Activated T-cell treated with anti-CD3 and anti-CD28 coated beads, Interleukin-2, amount 50 U/mL, for 1 hour (primary cell): ENCODE data around the gene AGK.
A peak's percentile ranks its signal among the peaks of the same experiment; 100 is the strongest.

Experiments
- DNase-seq: peaks from one replicate; pipeline ENCODE4 v3.0.0-alpha.2; 2020

The AGK gene, protein sequence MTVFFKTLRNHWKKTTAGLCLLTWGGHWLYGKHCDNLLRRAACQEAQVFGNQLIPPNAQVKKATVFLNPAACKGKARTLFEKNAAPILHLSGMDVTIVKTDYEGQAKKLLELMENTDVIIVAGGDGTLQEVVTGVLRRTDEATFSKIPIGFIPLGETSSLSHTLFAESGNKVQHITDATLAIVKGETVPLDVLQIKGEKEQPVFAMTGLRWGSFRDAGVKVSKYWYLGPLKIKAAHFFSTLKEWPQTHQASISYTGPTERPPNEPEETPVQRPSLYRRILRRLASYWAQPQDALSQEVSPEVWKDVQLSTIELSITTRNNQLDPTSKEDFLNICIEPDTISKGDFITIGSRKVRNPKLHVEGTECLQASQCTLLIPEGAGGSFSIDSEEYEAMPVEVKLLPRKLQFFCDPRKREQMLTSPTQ

DNA sequence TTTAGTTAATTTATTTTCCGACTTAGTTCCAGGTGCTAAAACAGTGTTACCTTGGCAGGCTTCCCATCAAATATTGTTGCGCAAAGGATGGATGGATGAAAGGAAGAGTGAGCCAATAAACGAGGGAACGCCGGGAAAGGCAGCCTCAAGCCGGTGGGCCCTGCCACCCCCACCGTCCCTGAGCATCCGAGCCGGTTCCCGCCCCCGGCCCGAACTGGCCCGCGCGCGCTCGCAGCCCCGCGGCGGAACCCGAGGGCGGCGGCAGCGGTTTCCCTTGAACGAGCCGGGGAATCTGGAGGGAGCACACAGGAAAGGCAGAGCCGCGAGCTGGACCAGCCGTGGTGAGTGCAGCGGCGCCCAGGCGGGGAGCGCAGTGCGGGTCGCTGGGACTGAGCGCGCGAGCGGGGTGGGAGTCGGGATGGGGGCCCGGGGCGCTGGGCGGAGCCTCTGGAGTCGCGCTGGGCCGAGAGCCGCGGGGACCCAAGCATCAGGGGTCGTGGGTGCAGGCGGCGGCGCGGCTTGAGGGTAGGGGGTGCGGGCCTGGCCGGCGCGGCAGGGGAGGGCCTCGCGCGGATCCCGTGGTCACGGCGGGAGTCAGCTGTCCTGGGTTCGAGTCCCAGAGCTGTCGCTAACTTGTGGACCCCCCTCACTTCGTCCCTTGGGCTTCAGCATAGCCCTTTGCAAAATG is at the start of gene AGK:
Gene AGK (plus strand): TSS at position 317 of the 688 bp plus-strand sequence. CDS start 4,057 bp downstream, outside the sequence.
- peak; percentile 79 for DNase-seq

DNA sequence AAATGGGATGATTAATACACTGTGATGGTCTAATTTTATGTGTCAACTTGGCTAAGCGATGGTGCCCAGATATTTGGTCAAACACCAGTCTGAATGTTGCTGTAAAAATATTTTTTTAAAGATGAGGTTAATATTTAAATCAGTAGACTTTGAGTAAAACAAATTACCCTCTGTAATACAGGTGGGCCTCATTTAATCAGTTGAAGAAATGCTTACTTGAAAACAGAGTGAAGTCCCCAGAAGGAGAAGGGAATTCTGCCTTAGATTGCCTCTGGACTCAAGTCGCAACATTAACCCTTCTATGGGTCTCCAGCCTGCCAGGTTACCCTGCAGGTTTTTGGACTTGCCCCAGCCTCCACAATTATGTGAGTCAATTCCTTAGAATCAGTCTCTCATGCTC is 49.8 kb upstream of the AGK start:
- no peak for DNase-seq

DNA sequence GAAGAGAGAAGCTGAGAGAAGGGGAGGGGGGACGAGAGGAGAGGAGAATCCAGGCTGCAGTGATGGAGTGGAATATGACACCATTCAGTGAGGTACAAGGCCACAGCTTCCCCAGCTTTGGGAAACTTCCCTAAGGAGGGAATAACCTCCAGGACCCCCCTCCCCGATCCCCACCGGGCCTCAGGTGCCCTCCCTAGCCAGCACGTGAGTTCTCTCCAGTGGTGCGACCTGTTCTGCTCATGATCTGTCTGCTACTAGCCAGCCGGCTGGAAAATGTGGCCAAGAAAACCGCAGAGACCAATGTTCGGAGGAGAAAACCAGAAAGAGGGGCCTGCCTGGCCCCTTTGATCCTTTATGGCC is 39.9 kb upstream of the AGK start:
- no peak for DNase-seq

DNA sequence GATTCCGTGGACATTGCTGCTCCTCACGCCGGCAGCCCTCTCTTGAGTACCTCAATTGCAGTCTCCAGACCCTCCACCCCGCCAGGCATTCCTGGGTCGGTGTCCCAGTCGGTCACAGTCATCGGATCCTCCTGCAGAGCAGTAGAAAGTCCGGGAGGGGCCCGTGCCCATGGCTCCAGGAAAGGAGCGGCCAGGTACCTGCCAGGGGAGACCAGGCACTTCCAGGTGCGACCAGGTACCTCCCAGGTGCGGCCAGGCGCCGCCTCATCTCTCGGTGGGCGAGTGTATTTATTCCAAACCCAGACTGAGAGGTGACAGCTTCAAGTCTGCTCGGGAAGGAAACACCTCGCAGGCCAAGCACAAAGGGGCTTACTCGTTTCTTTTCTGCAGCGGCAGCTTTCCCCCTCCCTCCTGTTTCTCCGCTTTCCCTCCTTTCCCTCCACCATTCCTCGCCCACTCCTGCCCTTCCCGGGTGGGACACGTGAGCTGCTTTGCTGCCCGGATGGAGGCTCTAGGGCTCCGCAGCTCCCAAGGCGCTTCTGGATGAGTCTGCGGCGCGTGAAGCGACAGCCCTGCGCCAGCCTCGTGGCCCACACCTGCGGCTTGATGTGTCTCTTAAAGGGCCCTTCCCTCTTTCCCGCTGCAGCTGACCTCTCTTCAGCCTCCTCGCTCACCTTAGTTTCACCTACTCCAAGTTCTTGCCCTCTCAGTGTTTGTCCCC is 39.4 kb upstream of the AGK start:
- no peak for DNase-seq

DNA sequence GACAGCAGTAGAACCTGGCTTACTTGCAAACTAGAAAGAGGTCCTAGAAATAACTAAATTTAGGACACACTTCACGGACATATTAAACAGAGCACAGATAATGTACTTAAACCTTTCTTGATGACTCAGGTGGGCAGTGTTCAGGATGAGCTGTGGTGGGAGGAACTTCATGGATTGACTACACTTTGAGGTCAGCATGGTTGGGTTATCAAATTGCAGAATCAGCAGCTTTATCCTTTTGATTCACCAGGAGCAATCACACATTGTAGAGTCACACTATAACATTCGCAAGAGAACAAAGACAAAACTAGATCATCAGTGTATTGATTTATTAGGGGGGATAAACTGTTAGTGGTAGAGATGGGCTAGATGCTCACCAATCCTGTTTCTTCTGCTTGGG is 38.6 kb upstream of the AGK start:
- DNase-seq = no peak

DNA sequence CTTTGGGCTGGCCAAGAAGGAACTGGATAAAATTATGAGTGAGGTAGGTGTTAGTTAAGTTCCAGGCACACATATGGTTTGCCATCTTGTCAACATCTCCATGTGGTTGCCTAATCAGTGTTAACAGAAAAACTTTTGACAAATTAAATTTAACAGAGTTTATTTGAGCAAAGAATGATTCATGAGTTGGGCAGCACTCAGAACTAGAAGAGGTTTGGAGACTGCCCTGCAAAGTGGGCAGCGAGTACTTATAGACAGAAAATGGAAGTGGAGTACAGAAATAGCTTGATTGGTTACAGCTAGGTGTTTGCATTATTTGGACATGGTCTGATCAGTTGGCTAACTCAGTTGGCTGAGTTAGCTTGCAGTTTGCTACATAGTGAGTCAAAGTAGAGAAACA is 37.5 kb upstream of the AGK start:
- no peak for DNase-seq

DNA sequence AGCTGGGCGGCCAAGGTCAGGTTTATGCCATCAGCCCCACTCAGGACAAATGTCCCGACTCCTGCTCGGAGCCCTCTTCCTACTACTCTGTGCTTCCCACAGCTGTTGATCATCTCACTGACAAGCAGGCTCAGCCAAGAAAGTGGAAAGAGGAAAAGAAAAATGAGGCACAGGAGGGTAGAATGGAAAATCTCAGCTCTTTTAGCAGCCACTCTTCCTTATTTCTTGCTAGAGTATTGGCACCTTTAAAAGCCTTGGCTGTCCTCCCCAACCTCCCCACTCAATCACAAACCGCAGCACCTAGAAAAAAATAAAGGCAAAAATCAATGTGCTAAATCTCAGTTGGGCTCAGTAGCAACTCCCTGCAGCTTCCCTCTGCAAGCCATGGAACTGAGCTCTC is 35.3 kb upstream of the AGK start:
- DNase-seq = no peak

DNA sequence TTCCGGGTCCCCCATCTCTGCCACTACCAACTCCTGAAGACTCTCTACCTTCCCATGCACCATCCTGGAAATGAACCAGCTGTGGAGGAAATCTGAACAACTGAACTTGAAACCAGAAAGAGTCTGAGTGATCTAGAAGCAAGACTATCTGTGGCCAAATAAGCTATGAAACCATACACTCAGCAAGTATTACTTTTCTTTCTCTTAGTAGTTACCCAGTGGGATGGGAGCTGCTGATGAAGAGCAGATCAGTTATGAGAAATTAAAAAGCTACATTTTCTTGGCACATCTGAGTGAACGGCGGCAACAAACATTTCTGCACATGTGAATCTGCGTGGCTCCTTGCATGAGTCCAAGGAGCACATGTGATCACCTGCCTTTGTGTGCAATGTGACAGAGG is 31.6 kb upstream of the AGK start:
- DNase-seq = no peak

DNA sequence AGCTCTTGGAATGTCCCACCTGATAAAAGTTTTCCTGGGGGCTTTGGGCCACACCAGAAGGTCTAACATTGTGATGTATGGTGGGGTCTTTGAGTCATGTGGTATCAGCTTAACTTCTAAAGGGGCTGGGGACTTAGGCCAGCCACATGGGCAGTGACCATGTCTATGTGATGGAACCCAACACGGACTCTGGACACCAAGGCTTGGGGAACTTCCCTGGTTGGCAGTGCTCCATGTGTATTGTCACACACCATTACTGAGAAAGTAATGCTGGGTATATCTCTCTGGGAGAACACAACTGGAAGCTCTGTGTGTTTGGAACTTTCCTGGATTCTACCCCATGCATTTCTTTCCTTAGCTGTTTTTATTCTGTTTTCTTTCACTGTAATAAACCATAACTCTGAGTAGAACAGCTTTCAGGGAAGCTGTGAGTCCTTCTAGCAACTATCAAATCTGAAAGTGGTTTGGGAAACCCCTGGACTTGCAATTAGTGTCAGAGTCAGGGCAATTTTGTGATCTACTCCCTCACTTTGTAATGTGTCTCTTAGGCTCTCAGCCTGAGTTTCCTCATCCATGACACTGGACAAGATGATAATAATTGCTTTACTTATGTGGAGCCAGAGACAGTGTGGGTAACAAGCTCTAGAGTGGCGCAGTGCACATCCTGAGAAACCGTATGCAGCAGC is 28.4 kb upstream of the AGK start:
- DNase-seq = no peak

DNA sequence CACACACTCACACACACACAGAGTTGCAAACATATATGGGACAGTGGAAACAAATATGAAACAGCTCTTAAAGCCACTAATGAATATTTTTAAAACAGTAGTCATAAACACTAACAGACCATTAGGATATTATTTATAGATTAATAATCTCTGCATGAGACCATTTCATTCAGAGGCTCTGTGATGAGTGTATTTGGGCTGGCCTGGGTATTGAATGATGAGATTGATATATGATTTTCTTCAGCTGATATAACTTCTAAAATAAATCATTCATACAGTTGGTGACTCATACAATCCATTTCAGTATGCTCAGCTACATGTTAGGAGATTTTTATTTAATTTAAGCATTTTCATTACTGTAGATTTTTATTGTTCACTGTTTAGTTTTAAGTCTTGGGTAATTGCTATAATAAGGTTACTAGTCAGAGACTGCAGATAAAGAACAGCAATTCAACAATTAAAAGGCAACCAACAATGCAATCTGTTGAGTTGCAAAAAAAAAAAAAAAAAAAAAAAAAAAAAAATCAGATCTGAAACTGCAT is 25.2 kb upstream of the AGK start:
- DNase-seq = no peak

DNA sequence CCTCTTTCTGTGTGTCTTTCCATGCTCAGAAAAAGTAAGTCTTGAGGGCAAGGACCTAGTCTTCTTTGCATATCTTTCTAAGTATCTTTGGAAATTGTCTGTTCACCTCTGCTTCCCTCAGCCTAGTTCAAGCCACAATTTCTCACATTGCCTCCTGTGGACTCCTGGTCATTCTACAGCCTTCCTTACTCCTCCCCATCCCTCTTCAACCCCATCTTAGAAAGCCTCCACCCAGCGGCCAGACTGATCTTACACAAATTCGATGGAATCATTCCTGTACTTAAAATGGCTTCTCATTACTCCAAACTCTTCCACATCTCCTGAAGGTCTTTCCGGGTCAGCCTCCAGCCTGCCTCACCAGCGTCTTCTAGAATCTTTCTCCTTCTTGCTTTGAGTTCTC is 24.1 kb upstream of the AGK start:
- DNase-seq = no peak

DNA sequence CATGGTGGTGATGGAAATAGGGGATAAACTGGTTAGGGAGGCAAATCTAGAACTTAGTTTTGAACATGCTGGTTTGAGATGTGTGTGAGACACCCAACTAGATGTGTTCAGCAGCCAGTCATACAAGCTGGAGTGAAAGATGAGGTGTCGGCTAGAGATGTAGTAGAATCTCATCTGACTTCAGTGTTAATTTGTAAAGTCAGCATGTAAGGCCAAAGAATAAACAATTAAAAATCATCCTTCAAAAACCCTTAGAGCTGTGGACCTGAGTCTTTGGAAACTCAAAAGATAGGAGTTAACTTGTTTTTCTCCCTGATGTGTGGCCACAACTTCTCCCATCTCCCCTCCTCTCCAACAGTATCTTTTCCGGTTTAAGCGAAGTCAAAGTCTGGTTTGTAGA is 22.8 kb upstream of the AGK start:
- no peak for DNase-seq

DNA sequence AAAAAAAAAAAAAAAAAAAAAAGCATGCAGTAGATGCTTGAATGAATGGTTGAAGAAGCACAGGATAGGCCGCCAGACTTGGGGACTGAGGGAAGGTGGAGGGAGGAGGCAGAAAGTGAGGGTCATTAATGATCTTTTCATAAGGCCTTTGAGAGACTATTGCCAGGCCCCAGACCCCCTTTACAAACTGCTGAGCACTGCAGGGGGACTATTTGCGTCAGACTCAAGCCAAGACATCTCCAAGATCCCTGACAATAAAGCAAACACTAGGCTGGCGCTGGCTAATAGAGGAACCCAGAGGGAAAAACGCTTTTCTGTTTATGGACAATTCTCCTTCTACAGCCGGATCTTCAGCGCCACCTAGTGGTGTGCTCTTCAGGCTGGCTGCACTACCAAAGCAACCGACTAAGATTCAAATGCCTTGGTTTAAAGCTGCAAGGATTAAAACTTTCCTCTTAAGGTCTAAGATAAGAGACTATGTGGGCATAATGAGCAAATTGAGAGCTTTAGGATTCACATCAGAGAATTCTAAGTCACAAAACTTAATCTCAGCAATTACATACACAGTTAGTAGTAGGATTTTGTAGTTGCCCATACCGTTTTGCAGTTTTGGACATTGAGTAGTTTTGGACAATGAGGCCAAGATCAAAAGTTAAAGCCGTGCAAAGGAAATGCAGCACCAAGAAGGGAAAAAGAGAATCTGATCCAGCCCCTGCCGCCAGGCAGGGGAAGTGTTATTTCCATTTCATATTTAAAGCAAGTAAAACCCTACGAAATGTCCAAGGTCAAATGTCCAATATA is 17.9 kb upstream of the AGK start:
- peak; percentile 56 for DNase-seq

DNA sequence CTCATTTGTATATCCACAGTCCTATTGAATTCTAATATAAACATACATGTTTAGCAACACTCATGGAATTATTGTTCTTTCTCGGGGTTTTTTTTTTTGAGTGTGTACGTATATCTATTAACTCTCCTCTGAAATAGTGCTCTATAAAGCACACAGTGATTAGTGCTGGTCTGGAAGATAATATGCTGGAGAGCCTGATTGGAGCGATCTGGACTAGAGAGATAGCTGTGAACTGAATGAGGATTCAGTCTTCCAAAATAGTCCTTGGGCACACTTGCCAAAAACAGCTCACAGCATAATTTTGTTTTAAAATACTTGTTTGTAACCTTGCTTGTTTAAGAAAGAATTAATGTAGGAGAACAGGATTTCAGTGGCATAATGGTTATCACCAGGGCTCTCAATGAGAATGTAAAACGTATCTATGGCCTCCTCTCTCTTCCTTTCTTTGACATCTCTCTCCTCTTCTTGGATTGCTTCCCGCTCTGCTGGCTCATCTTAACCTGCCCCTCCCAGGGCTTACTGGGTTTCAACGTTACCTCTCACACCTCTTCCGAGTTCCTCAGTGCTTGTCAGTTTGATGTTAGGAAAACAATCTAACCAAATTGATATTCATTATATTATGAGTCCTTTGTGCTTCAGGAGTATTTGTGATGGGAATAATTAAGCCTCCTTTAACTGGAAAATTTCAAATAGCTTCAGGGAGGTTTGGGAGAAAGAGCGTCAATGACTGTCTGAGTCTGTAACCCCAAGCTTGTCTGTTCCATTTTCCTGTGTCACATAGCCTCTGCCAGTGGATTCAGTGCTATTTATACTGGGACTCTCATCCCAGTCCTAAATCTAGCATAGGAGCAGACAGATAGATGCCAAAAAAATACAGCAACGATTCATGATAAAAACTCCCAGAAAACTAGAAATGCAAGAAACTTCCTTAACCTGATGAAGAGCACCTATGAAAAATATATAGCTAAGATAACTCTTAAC is 16.2 kb upstream of the AGK start:
- no peak for DNase-seq

DNA sequence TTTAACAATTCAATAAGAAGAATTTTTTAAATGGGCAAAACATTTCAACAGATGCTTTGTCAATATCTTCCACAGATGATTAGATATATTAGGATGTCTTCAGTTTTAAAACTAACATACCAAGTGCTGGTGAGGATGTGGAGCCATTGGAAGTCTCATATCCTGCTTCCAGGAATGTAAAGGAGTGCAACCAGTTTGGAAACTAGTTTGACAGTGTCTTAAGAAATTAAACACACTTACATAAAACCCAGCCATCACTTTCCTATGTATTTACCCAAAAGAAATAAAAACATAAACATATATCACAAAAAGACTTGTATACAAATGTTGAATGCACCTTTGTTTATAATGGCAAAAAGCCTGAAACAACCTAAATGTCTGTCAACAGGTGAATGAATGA is 13.3 kb upstream of the AGK start:
- DNase-seq = no peak

DNA sequence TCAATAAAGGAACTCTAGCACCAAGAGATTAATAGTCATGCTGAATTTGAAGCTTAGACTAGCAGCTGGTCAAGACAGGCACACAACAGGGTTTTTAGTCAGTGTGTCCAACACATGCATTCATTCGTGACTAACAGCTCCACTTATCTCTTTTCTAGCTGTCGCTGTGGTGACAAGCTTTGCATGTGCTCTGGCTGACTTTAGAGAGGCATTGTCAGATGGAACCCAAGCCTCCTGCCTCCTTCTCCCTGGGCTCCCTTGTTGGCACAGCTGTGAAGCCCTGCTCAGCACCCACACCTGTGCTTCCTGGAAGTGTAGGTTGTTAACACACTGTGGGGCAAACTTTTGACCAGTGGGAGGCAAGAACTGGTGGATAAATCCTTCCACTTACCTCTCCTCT is 9.8 kb upstream of the AGK start:
- DNase-seq = no peak

DNA sequence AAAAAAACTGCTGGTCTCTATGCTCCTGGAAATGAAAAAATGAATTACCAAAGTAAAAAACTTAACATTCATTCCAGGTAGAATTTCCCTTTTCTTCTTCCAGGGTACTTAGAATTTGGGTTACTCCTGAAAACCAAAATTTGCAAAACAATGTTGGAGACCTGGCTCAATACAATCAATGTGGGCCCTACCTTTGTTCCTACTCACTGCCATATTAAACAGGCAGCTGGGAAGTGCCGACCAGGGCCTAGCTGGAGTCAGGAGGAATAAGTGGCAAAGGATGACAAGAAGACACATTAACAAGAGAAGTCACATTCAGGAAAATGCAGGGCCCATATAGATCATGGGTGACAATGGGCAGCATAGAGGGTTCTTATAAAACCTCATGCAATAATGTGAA is 6.4 kb upstream of the AGK start:
- no peak for DNase-seq

DNA sequence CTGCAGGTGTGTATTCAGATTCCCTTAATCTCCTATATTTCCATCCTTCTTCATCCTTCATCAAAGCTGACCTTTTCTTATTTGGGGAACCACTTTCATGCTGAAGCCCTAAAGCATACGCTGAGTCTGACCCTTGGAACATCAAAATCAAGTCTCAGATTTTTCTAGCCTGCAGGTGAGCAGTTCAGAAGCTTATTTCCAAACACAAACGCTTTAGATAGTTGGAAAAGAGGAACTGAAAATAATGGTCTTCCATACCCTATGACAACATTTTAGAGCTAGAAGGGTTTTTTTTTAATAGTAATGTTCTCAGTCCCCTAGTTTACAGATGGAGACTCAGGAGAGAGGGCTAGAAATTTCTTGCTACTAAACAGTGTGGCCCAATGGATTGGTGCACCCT is 1.6 kb upstream of the AGK start:
- DNase-seq = no peak

DNA sequence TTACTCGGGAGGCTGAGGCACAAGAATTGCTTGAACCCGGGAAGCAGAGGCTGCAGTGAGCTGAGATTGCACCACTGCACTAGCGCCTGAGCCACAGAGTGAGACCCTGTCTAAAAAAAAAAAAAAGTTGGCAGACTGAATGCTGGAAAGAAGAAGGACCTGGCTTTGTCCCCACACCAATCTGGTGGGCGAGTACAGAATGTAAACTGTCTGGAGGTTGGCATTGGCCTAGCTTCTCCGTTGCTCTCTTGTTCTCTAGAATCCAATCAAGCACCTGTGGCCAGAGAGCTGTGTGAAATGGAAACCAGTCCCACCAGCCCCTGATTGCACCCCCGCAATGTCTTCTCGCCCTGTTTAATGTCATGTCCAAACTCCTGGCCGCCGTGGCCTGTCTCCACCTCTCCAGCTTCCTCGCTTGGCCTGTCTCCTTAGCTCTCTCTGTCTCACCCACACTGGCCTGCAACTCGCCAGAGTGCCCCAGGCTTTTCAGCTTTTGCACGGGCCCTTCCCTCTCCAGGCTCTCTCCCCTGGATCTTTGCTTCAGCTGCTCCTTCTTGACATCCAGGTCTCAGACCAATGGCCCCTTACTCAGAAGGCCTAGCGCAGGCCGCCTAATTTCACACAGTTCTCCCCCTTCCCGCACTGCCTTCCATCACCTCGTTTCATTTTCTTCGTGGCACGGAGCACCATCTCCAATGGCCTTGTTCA is 670 bp upstream of the AGK start:
- peak; percentile 36 for DNase-seq

DNA sequence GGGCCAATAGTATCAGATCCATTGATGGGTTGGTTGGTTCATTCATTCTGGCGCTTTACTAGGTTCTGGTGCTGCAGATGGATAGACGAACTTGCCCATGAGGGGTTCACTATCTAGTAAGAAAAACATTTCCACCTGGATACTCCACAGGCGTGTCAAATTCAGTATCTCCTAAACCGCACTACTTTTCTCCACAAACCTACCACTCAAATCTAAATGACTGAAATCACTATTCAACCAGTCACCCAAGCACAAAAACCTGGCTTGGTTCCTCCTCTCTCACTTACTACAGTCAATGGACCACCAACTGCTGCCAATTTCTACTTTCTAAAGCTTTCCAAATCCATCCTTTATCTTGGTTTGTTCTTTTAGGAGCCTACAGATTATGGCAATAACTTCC is 572 bp downstream of the AGK start:
- DNase-seq = no peak
